Measurements from ENCODE around the gene MFSD2A.

DNA sequence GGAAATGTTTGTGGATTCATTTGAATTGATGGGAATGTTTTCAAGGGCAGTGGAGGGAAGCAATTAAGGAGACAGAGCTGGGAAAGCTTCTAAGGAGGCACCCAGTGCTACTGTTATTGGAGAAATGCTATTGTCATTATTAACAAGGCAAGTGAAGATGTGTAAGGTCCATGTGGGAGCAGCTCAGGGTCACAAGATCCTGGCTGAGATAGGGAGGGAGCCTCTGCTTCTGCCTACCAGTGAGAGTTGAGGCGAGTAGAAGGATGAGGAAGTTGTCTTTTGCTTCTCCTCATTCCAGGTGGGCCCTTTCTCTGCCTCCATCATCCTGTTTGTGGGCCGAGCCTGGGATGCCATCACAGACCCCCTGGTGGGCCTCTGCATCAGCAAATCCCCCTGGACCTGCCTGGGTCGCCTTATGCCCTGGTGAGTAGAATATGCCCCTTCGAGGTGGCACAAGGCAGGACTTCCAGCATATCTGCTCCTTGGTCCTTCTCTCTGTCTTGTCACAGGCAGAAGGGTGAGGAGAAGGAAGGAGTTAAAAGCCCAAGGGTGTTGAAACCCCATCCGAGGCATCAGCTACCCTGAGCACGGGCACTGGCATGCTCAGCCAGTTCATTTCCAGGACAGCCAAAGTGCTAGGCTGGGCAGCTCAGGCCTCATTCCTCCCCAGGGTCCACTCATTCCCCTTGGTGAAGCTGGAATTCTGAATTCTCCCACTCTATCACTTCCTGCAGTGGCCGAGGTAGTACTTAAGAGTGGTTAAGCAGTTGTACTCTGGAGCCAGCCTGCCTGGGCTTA, 3.7 kb downstream of the MFSD2A start:
- TF ChIP-seq RXRA (IDR thresholded peaks at IDR 0.05) = peak; percentile 3 to 33
- TF ChIP-seq, protein P1, sequence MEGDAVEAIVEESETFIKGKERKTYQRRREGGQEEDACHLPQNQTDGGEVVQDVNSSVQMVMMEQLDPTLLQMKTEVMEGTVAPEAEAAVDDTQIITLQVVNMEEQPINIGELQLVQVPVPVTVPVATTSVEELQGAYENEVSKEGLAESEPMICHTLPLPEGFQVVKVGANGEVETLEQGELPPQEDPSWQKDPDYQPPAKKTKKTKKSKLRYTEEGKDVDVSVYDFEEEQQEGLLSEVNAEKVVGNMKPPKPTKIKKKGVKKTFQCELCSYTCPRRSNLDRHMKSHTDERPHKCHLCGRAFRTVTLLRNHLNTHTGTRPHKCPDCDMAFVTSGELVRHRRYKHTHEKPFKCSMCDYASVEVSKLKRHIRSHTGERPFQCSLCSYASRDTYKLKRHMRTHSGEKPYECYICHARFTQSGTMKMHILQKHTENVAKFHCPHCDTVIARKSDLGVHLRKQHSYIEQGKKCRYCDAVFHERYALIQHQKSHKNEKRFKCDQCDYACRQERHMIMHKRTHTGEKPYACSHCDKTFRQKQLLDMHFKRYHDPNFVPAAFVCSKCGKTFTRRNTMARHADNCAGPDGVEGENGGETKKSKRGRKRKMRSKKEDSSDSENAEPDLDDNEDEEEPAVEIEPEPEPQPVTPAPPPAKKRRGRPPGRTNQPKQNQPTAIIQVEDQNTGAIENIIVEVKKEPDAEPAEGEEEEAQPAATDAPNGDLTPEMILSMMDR (IDR thresholded peaks at IDR 0.05; ENCODE audit: low read depth, low read length, missing input control) = no peak
- TF ChIP-seq SP1 (IDR thresholded peaks at IDR 0.05) = no peak
- TF ChIP-seq GABPA (IDR thresholded peaks at IDR 0.05 in 1 of 2, conservative IDR thresholded peaks at IDR 0.05 in 1 of 2) = no peak
- TF ChIP-seq TAF1 (conservative IDR thresholded peaks at IDR 0.05) = no peak
- TF ChIP-seq, protein P2, sequence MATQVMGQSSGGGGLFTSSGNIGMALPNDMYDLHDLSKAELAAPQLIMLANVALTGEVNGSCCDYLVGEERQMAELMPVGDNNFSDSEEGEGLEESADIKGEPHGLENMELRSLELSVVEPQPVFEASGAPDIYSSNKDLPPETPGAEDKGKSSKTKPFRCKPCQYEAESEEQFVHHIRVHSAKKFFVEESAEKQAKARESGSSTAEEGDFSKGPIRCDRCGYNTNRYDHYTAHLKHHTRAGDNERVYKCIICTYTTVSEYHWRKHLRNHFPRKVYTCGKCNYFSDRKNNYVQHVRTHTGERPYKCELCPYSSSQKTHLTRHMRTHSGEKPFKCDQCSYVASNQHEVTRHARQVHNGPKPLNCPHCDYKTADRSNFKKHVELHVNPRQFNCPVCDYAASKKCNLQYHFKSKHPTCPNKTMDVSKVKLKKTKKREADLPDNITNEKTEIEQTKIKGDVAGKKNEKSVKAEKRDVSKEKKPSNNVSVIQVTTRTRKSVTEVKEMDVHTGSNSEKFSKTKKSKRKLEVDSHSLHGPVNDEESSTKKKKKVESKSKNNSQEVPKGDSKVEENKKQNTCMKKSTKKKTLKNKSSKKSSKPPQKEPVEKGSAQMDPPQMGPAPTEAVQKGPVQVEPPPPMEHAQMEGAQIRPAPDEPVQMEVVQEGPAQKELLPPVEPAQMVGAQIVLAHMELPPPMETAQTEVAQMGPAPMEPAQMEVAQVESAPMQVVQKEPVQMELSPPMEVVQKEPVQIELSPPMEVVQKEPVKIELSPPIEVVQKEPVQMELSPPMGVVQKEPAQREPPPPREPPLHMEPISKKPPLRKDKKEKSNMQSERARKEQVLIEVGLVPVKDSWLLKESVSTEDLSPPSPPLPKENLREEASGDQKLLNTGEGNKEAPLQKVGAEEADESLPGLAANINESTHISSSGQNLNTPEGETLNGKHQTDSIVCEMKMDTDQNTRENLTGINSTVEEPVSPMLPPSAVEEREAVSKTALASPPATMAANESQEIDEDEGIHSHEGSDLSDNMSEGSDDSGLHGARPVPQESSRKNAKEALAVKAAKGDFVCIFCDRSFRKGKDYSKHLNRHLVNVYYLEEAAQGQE (IDR thresholded peaks at IDR 0.05) = no peak
- TF ChIP-seq FOXA1 (IDR thresholded peaks at IDR 0.05) = no peak
- TF ChIP-seq, protein P3, sequence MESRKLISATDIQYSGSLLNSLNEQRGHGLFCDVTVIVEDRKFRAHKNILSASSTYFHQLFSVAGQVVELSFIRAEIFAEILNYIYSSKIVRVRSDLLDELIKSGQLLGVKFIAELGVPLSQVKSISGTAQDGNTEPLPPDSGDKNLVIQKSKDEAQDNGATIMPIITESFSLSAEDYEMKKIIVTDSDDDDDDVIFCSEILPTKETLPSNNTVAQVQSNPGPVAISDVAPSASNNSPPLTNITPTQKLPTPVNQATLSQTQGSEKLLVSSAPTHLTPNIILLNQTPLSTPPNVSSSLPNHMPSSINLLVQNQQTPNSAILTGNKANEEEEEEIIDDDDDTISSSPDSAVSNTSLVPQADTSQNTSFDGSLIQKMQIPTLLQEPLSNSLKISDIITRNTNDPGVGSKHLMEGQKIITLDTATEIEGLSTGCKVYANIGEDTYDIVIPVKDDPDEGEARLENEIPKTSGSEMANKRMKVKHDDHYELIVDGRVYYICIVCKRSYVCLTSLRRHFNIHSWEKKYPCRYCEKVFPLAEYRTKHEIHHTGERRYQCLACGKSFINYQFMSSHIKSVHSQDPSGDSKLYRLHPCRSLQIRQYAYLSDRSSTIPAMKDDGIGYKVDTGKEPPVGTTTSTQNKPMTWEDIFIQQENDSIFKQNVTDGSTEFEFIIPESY (IDR thresholded peaks at IDR 0.05) = no peak
- peak in 1 of 2 donors; percentile 5 for TF ChIP-seq RAD21 (IDR thresholded peaks at IDR 0.05)
- TF ChIP-seq YY1 (IDR thresholded peaks at IDR 0.05) = no peak
- TF ChIP-seq EGR1 (IDR thresholded peaks at IDR 0.05; ENCODE audit: low read depth in 2 of 2) = no peak

Data from liver (tissue), 3 donors.